GM13977 (cell line): ENCODE results near the gene WDR7.

ENCODE experiments used
- DNase-seq: peaks from one replicate; pipeline ENCODE4 v3.0.0; 2012; ENCODE audit warnings: low spot score
- CTCF ChIP-seq: IDR thresholded peaks from 2 replicates; pipeline ENCODE4 v1.5.1; 2012; ENCODE audit warnings: mild to moderate bottlenecking, control low read depth; ENCODE audit not compliant: insufficient read depth; ENCODE audit errors: extremely low read depth, missing control alignments
- in situ Hi-C: fragments of 300-500 bp; cut with MboI; formaldehyde crosslinking; loops from one replicate; pipeline ENCODE4 v1.12.0; 2022; ENCODE audit warnings: low sequenced_read_pairs, low pct_unique_long_range_greater_than_20kb, mixed read lengths, inconsistent platforms; ENCODE audit not compliant: unreplicated experiment

The WDR7 gene

GRCh38 chr18:56934906-56935305 is 283.7 kb downstream of the WDR7 start:
- in situ Hi-C loops, result no loop called here
- TF ChIP-seq CTCF, result no peak
- DNase-seq, result no peak

- DNase-seq, result no peak
- in situ Hi-C loops, result no loop called here
- no peak for TF ChIP-seq CTCF
These were observed 284.4 kb downstream of the WDR7 start for GRCh38 chr18:56935434-56936040.

- in situ Hi-C loops, result no loop called here
- no peak for DNase-seq
- no peak for TF ChIP-seq CTCF
These were observed 285.3 kb downstream of the WDR7 start for GRCh38 chr18:56936457-56936856.

- in situ Hi-C loops, result no loop called here
- TF ChIP-seq CTCF, result no peak
- DNase-seq, result no peak
These were observed 286.8 kb downstream of the WDR7 start for GRCh38 chr18:56937874-56938430.

- no peak for DNase-seq
- in situ Hi-C loops, result no loop called here
- no peak for TF ChIP-seq CTCF
These were observed 294.3 kb downstream of the WDR7 start for GRCh38 chr18:56945171-56946083.

- no peak for DNase-seq
- no peak for TF ChIP-seq CTCF
- in situ Hi-C loops, result no loop called here
These were observed 296.1 kb downstream of the WDR7 start for GRCh38 chr18:56947236-56947635.
